ENCODE measurements around the gene RAB37. TPM values are rescaled to one million over a fixed set of nuclear protein-coding genes. Genes with fewer than 3 reads are reported as not detected.

Gene RAB37
- total RNA-seq, 1 experiment from 2014 or later: 2.5 TPM

DNA sequence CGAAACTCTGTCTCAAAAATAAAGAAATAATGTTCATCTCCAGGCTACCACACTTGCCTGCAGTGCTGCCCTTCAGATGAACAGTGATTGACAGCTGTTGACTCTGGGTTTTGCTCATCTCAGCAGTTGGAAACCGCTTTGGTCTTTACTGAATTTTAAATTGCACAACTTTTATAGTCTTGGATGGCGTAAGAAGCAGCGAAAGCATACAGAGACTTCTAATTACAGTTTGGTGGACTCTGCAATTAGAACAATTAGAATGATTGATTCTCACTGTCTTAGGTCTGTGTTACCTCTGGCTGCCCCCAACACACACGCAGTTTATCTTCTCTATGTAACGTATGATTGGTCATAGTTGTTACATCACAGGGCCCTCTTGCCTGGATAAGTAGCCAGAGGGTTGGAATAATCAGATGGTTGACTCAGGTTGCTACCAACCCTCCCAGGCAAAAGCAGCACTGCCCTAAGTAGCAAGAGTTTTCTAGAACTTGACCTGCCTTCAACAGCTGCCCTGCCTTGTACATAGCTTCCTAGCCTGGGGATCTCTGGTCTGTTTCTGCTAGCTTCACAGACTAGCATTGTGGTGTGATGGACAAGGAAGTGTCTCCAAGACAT, 41.0 kb downstream of the RAB37 start:
- Histone ChIP-seq H3K4me1 (ENCODE audit: insufficient read depth, low read length) (no peaks in the 10 kb centered on the region; the same call in 1 of the 2 replicates), H2AFZ (ENCODE audit: low read length) (no peak overlapping the region), H3K9ac (ENCODE audit: extremely low read depth, insufficient read length, low read length) (no peak overlapping the region), H3K4ac (ENCODE audit: low read depth, low read length) (no peak overlapping the region), H3K23me2 (ENCODE audit: insufficient read length, low read depth, low read length, poor library complexity, severe bottlenecking) (peaks cover 10% of the 10 kb centered on the region), H4K8ac (replicated peaks; ENCODE audit: insufficient read length, low read depth, low read length) (no peak overlapping the region), H3K9me3 (ENCODE audit: control insufficient read depth, low read depth, low read length) (no peaks in the 10 kb centered on the region), H2BK15ac (ENCODE audit: low read depth, low read length) (no peak overlapping the region), H4K20me1 (ENCODE audit: control insufficient read depth, insufficient read depth, insufficient read length) (no peaks in the 10 kb centered on the region), H2BK120ac (ENCODE audit: low read depth, low read length, poor library complexity, severe bottlenecking) (no peak overlapping the region), H2BK12ac (ENCODE audit: insufficient read length, low read depth, low read length) (no peak overlapping the region), H3K79me1 (ENCODE audit: insufficient read depth, low read depth, low read length, poor library complexity, severe bottlenecking) (no peaks in the 10 kb centered on the region), H3K27ac (ENCODE audit: insufficient read length, low read depth, low read length) (no peak overlapping the region), H4K5ac (ENCODE audit: insufficient read length, low read depth, low read length) (no peak overlapping the region), H2AK5ac (ENCODE audit: insufficient read length, low read length) (no peak overlapping the region), H3K27me3 (ENCODE audit: insufficient read depth, low read length) (no peaks in the 10 kb centered on the region), H3K4me2 (ENCODE audit: insufficient read depth, insufficient read length, low read length) (no peak overlapping the region), H3K23ac (ENCODE audit: insufficient read length, low read depth, low read length) (no peak overlapping the region), H3K18ac (ENCODE audit: insufficient read length, low read depth, low read length) (no peak overlapping the region), H2BK5ac (ENCODE audit: insufficient read length, low read length) (no peak overlapping the region), H3K56ac (ENCODE audit: insufficient read length, low read depth, low read length) (no peak overlapping the region), H3K14ac (ENCODE audit: insufficient read depth, low read length) (no peak overlapping the region), H2BK20ac (ENCODE audit: low read depth, low read length, poor library complexity, severe bottlenecking) (no peak overlapping the region), H3T11ph (ENCODE audit: low read length) (no peak overlapping the region), H3K79me2 (ENCODE audit: insufficient read depth, low read length) (no peaks in the 10 kb centered on the region), H4K91ac (ENCODE audit: insufficient read length, low read depth, low read length) (no peak overlapping the region)
- TF ChIP-seq CTCF (conservative IDR thresholded peaks at IDR 0.05): no peak
- no peaks in the 10 kb centered on the region for H3K9me3 Mint-ChIP-seq
- no peak for DNase-seq
- peak overlapping the region; percentile 55 to 91; a peak in 3 of 5 replicates for H3K4me3 Mint-ChIP-seq
- WGBS (ENCODE audit: extremely low coverage, insufficient read length, low lambda C conversion rate): no CpG with 5 or more reads among the region's 6 CpGs
- H3K27me3 Mint-ChIP-seq (ENCODE audit: low read depth): no peaks in the 10 kb centered on the region
- H3K4me1 Mint-ChIP-seq: peaks cover 8 to 25% of the 10 kb centered on the region in 2 experiments
- peaks cover 7 to 35% (median 20%) of the 10 kb centered on the region in 3 experiments; a peak in 6 of 7 replicates for H3K36me3 Mint-ChIP-seq (ENCODE audit: insufficient read depth in 1 of 3, low read depth in 3 of 3)
- peak overlapping the region in 1 of 3 experiments; percentile 35; a peak in 1 of 7 replicates for H3K27ac Mint-ChIP-seq

Data from H9 (cell line).